Ovary (tissue), 3 donors: ENCODE results near the gene NEK3.
"Not testable (repeated sequence)": the region's sequence is repeated elsewhere in the genome, so short reads cannot be mapped to it uniquely, and the experiment has no call there.

Source experiments
- CTCF ChIP-seq, 3 donors: fragments of 450-650 bp in 2 of 3; fragments of 200-600 bp in 1 of 3; IDR thresholded peaks; one replicate each; pipeline versions ENCODE4 v1.5.1 to v1.8.0; 2016 to 2022; ENCODE audit warnings: antibody characterized with exemption in 3 of 3, mild to moderate bottlenecking in 1 of 3
- POLR2A ChIP-seq: fragments of 450-650 bp; IDR thresholded peaks from one replicate; pipeline ENCODE4 v1.6.1; 2017; ENCODE audit warnings: antibody characterized with exemption, mild to moderate bottlenecking, moderate library complexity
- donor health status: DM: no; HTN: no; CAD: no.

- TF ChIP-seq CTCF (IDR thresholded peaks at IDR 0.05); POLR2A: not testable (repeated sequence)
Observed at GRCh38 chr13:52203864-52204263, 44.5 kb upstream of the NEK3 start.
